PC-9 (cell line): Measurements from ENCODE around the gene PDE4D. TPM values are rescaled to one million over a fixed set of nuclear protein-coding genes. Genes with fewer than 3 reads are reported as not detected.

Source experiments
- BruUV-seq: library from RNA; stranded (reverse); fragments of 400-500 nt; replicated peaks from 2 replicates; lab custom pipeline; 2021; lab: Mats Ljungman, UMichigan
- CTCF ChIA-PET: fragments of 300-600 bp; sonication (Branson Sonifier 250); formaldehyde crosslinking; loops from one replicate; lab custom pipeline; 2022; ENCODE audit warnings: antibody characterized with exemption; lab: Charles Lee
- POLR2A ChIA-PET: fragments of 300-600 bp; sonication (Branson Sonifier 250); formaldehyde crosslinking; loops from one replicate; lab custom pipeline; 2022; ENCODE audit warnings: antibody characterized with exemption; ENCODE audit not compliant: unreplicated experiment; lab: Charles Lee
- DNase-seq, 2 experiments: peaks; one replicate each; pipeline versions ENCODE4 v3.0.0 to v3.0.0-alpha.2; 2015 to 2022; ENCODE audit warnings: mixed read lengths in 1 of 2
- H2AFZ ChIP-seq: fragments of 200-600 bp; sonication (generic); 2 replicates; pipeline ENCODE4 v1.8.1; 2017; ENCODE audit warnings: antibody characterized with exemption
- H3F3A ChIP-seq: fragments of 200-600 bp; sonication (generic); 2 replicates; pipeline ENCODE4 v1.8.1; 2017; ENCODE audit warnings: antibody characterized with exemption, mild to moderate bottlenecking, low read depth; ENCODE audit not compliant: insufficient read depth
- H3K27ac ChIP-seq: fragments of 200-600 bp; sonication (generic); 2 replicates; pipeline ENCODE4 v1.6.1; 2016; ENCODE audit warnings: mixed run types
- H3K27me3 ChIP-seq: fragments of 200-600 bp; sonication (generic); 2 replicates; pipeline ENCODE4 v1.6.1; 2016; ENCODE audit warnings: low read depth, mixed run types; ENCODE audit not compliant: insufficient read depth
- H3K36me3 ChIP-seq: fragments of 200-600 bp; sonication (generic); 2 replicates; pipeline ENCODE4 v1.6.1; 2016; ENCODE audit warnings: low read depth, mixed run types
- H3K4me1 ChIP-seq: fragments of 200-600 bp; sonication (generic); replicated peaks from 2 replicates; pipeline ENCODE4 v1.6.1; 2016; ENCODE audit warnings: mixed run types; ENCODE audit not compliant: insufficient read depth
- H3K4me2 ChIP-seq: fragments of 200-600 bp; sonication (generic); 2 replicates; pipeline ENCODE4 v1.6.1; 2017; ENCODE audit warnings: mixed run types
- H3K4me3 ChIP-seq: fragments of 200-600 bp; sonication (generic); 2 replicates; pipeline ENCODE4 v1.6.1; 2016; ENCODE audit warnings: mixed run types
- H3K79me2 ChIP-seq: fragments of 200-600 bp; sonication (generic); 2 replicates; pipeline ENCODE4 v1.6.1; 2017; ENCODE audit warnings: low read depth, mixed run types
- H3K9me2 ChIP-seq: fragments of 200-600 bp; sonication (generic); 2 replicates; pipeline ENCODE4 v1.8.1; 2017; ENCODE audit warnings: mild to moderate bottlenecking; ENCODE audit not compliant: insufficient read depth
- H3K9me3 ChIP-seq: fragments of 200-600 bp; sonication (generic); 2 replicates; pipeline ENCODE4 v1.8.1; 2016; ENCODE audit warnings: low read depth; ENCODE audit not compliant: insufficient read depth
- H4K20me1 ChIP-seq: fragments of 200-600 bp; sonication (generic); 2 replicates; pipeline ENCODE4 v1.8.1; 2017; ENCODE audit not compliant: insufficient read depth
- CTCF ChIP-seq: fragments of 200-600 bp; sonication (generic); conservative IDR thresholded peaks from 2 replicates; pipeline ENCODE4 v1.6.1; 2017; ENCODE audit warnings: mixed run types, antibody characterized with exemption, mild to moderate bottlenecking, moderate library complexity
- EZH2 ChIP-seq: fragments of 200-600 bp; sonication (generic); IDR thresholded peaks from 2 replicates; pipeline ENCODE4 v1.8.0; 2017; ENCODE audit warnings: antibody characterized with exemption, low read depth
- intact Hi-C: fragments of 100-400 bp; cut with micrococcal nuclease; formaldehyde crosslinking; loops from one replicate; pipeline ENCODE4 v1.10.0; 2022; ENCODE audit not compliant: unreplicated experiment
- total RNA-seq: library from RNA; stranded (reverse); gene quantifications from 2 replicates; pipeline ENCODE4 v1.2.3, GENCODE V29; 2021

Gene PDE4D
- total RNA-seq, 1 experiment from 2014 or later, result 9.8 TPM

GRCh38 chr5:59823420-59823819 lies 70.1 kb downstream of the PDE4D start:
- ChIA-PET POLR2A (no interaction called here), CTCF (no interaction called here)
- no peak for TF ChIP-seq EZH2
- no peak for TF ChIP-seq CTCF
- Histone ChIP-seq H3K36me3 (no peaks in the 10 kb centered on the region), H3K27me3 (no peaks in the 10 kb centered on the region), H3K79me2 (no peaks in the 10 kb centered on the region), H3F3A (no peaks in the 10 kb centered on the region), H3K4me2 (no peak overlapping the region), H3K4me1 (no peaks in the 10 kb centered on the region), H3K4me3 (no peak overlapping the region), H2AFZ (no peak overlapping the region), H4K20me1 (no peaks in the 10 kb centered on the region), H3K9me3 (no peaks in the 10 kb centered on the region), H3K27ac (no peak overlapping the region), H3K9me2 (no peaks in the 10 kb centered on the region; the same call in 1 of the 2 replicates)
- DNase-seq, result no peak
- intact Hi-C loops, result no loop called here
- BruUV-seq, result no TSS peak

- Histone ChIP-seq H3K27ac (no peak overlapping the region), H3K27me3 (no peaks in the 10 kb centered on the region), H3K36me3 (no peaks in the 10 kb centered on the region), H3F3A (no peaks in the 10 kb centered on the region), H3K79me2 (no peaks in the 10 kb centered on the region), H3K4me2 (no peak overlapping the region), H4K20me1 (no peaks in the 10 kb centered on the region), H2AFZ (no peak overlapping the region), H3K9me3 (no peaks in the 10 kb centered on the region), H3K9me2 (no peaks in the 10 kb centered on the region; the same call in 1 of the 2 replicates), H3K4me3 (no peak overlapping the region), H3K4me1 (no peaks in the 10 kb centered on the region)
- BruUV-seq, result no TSS peak
- ChIA-PET POLR2A (no interaction called here), CTCF (no interaction called here)
- no peak for DNase-seq
- intact Hi-C loops, result no loop called here
- TF ChIP-seq CTCF (no peak), EZH2 (no peak)
These were observed 73.7 kb downstream of the PDE4D start for GRCh38 chr5:59819806-59820205.

- no TSS peak for BruUV-seq
- Histone ChIP-seq H3K4me2 (no peak overlapping the region), H3K36me3 (no peaks in the 10 kb centered on the region), H3K4me1 (0 out of 2 replicates have a peak, but pooled peaks cover 4% of the 10 kb centered on the region), H3K4me3 (no peak overlapping the region), H2AFZ (no peak overlapping the region), H3K27me3 (no peaks in the 10 kb centered on the region), H3K79me2 (no peaks in the 10 kb centered on the region), H4K20me1 (no peaks in the 10 kb centered on the region), H3K9me2 (no peaks in the 10 kb centered on the region), H3K9me3 (no peaks in the 10 kb centered on the region), H3F3A (no peaks in the 10 kb centered on the region), H3K27ac (no peak overlapping the region)
- intact Hi-C loops, result no loop called here
- TF ChIP-seq EZH2, result no peak
- TF ChIP-seq CTCF, result no peak
- CTCF ChIA-PET, result no interaction called here
- no peak for DNase-seq
- POLR2A ChIA-PET, result interaction anchor here (0.7 kb wide), 1 partner anchor 259 kb away, joined by 4 read pairs; no protein-coding TSS in a partner anchor
These were observed 76.0 kb downstream of the PDE4D start for GRCh38 chr5:59817536-59817935.
